ENCODE measurements around the gene TRIM28. TPM values are rescaled to one million over a fixed set of nuclear protein-coding genes. Genes with fewer than 3 reads are reported as not detected.
A peak's percentile ranks its signal among the peaks of the same experiment; 100 is the strongest.
"Not testable (repeated sequence)": the region's sequence is repeated elsewhere in the genome, so short reads cannot be mapped to it uniquely, and the experiment has no call there.

Gene TRIM28
- total and polyA plus RNA-seq, 2 donors (not counting 3 experiments of a cell fraction or from before 2014, with no cell fraction given), result 429 to 521 TPM

- no peak overlapping the region for H3K9ac ChIP-seq (replicated peaks; ENCODE audit: extremely low read depth, insufficient read depth, low read length)
- H3K27ac ChIP-seq (ENCODE audit: insufficient read depth, low read depth, low read length), result no peak overlapping the region
- no peaks in the 10 kb centered on the region for H3K36me3 ChIP-seq (ENCODE audit: control insufficient read depth in 2 of 2, extremely low read depth in 1 of 2, insufficient read depth in 2 of 2, low read length in 2 of 2)
- DNase-seq (ENCODE audit: low read depth, low spot score) (peak; percentile 83), FAIRE-seq (no peak)
- peak overlapping the region; percentile 27 to 32 (median 30) for H3K4me3 ChIP-seq (replicated peaks in 1 of 3; ENCODE audit: insufficient read depth in 1 of 3, low read depth in 1 of 3, low read length in 3 of 3)
- H3K79me2 ChIP-seq (ENCODE audit: control insufficient read depth, insufficient read depth, low read length), result no peaks in the 10 kb centered on the region
- H3K9me1 ChIP-seq (replicated peaks; ENCODE audit: control insufficient read depth, extremely low read depth, insufficient read depth, low read length), result no peaks in the 10 kb centered on the region
- H2AFZ ChIP-seq (ENCODE audit: low read depth, low read length), result peak overlapping the region; percentile 16
- H3K4me2 ChIP-seq (ENCODE audit: insufficient read depth, low read length), result peak overlapping the region; percentile 79
- H3K4me1 ChIP-seq (ENCODE audit: control insufficient read depth, extremely low read depth, insufficient read depth, low read length), result peaks cover 6% of the 10 kb centered on the region
- H3K27me3 ChIP-seq (ENCODE audit: control insufficient read depth in 2 of 2, insufficient read depth in 2 of 2, low read length in 2 of 2), result peaks cover 12 to 21% of the 10 kb centered on the region in 2 experiments
- ChIA-PET POLR2A (no interaction called here), CTCF (interaction anchor here (0.6 to 1.3 kb wide), 3 partner anchors 19 to 25 kb away, joined by 3 to 12 read pairs (median 5); partner anchors contain the start of gene ZBTB45)
- H4K20me1 ChIP-seq (replicated peaks; ENCODE audit: control insufficient read depth, extremely low read depth, insufficient read depth, low read length), result no peaks in the 10 kb centered on the region
- H3K9me3 ChIP-seq (replicated peaks; ENCODE audit: control insufficient read depth, insufficient read depth, low read length), result no peaks in the 10 kb centered on the region
- BruUV-seq (replicated peaks), result TSS peak; percentile 68
- TF ChIP-seq POLR2AphosphoS5 (IDR thresholded peaks at IDR 0.05; ENCODE audit: insufficient read depth, low read depth, low read length) (no peak), EZH2 (IDR thresholded peaks at IDR 0.05; ENCODE audit: borderline replicate concordance, low read depth, low read length, severe bottlenecking) (peak; percentile 42)
- intact Hi-C loops (cut with micrococcal nuclease), result no loop called here
- dilution Hi-C loops (cut with MboI; ENCODE audit: extremely low pct_ligation_motif_present, low sequenced_read_pairs), result no loop called here
Observed at GRCh38 chr19:58538257-58539168, 5.4 kb upstream of the TRIM28 start.

DNA sequence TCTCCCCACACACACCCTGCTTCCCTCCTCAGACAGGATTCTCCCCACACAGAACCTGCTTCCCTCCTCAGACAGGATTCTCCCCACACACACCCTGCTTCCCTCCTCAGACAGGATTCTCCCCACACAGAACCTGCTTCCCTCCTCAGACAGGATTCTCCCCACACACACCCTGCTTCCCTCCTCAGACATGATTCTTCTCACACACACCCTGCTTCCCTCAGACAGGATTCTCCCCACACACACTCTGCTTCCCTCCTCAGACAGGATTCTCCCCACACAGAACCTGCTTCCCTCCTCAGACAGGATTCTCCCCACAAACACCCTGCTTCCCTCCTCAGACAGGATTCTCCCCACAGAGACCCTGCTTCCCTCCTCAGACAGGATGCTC lies 4.7 kb upstream of the TRIM28 start:
- H3K79me2 ChIP-seq (ENCODE audit: control insufficient read depth, insufficient read depth, low read length); H3K4me3 ChIP-seq (replicated peaks in 1 of 3; ENCODE audit: insufficient read depth in 1 of 3, low read depth in 1 of 3, low read length in 3 of 3); H3K27ac ChIP-seq (ENCODE audit: insufficient read depth, low read depth, low read length); H3K9me3 ChIP-seq (replicated peaks; ENCODE audit: control insufficient read depth, insufficient read depth, low read length); H3K4me1 ChIP-seq (ENCODE audit: control insufficient read depth, extremely low read depth, insufficient read depth, low read length); H2AFZ ChIP-seq (ENCODE audit: low read depth, low read length); H3K4me2 ChIP-seq (ENCODE audit: insufficient read depth, low read length); intact Hi-C loops (cut with micrococcal nuclease); H3K9ac ChIP-seq (replicated peaks; ENCODE audit: extremely low read depth, insufficient read depth, low read length); H3K9me1 ChIP-seq (replicated peaks; ENCODE audit: control insufficient read depth, extremely low read depth, insufficient read depth, low read length); dilution Hi-C loops (cut with MboI; ENCODE audit: extremely low pct_ligation_motif_present, low sequenced_read_pairs); BruUV-seq (replicated peaks); FAIRE-seq; POLR2A ChIA-PET; H3K36me3 ChIP-seq (ENCODE audit: control insufficient read depth in 2 of 2, extremely low read depth in 1 of 2, insufficient read depth in 2 of 2, low read length in 2 of 2); CTCF ChIA-PET; DNase-seq (ENCODE audit: low read depth, low spot score); H4K20me1 ChIP-seq (replicated peaks; ENCODE audit: control insufficient read depth, extremely low read depth, insufficient read depth, low read length): not testable (repeated sequence)
- peaks cover 12 to 15% of the 10 kb centered on the region in 2 experiments for H3K27me3 ChIP-seq (ENCODE audit: control insufficient read depth in 2 of 2, insufficient read depth in 2 of 2, low read length in 2 of 2)

DNA sequence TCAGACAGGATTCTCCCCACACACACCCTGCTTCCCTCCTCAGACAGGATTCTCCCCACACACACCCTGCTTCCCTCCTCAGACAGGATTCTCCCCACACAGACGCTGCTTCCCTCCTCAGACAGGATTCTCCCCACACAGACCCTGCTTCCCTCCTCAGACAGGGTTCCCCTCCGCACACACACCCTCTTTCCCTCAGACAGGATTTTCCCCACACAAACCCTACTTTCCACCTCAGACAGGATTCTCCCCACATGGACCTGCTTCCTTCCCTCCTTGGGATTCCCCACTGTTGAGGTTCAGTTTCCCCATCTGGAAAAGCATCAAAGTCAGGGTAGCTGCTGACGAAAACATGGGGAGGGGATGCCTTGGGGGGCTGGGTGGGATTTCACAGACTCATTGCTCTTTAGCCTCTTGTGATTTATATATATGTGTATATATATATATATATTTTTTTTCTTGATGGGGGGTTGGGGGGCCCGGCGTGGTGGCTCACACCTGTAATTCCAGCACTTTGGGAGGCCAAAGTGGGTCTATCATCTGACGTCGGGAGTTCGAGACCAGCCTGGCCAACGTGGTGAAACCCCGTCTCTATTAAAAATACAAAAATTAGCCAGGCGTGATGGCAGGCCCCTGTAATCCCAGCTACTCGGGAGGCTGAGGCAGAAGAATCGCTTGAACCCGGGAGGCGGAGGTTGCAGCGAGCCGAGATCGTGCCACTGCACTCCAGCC lies 1.1 kb upstream of the TRIM28 start:
- DNase-seq (ENCODE audit: low read depth, low spot score); H3K9ac ChIP-seq (replicated peaks; ENCODE audit: extremely low read depth, insufficient read depth, low read length); H3K36me3 ChIP-seq (ENCODE audit: control insufficient read depth in 2 of 2, extremely low read depth in 1 of 2, insufficient read depth in 2 of 2, low read length in 2 of 2); H2AFZ ChIP-seq (ENCODE audit: low read depth, low read length); BruUV-seq (replicated peaks); H4K20me1 ChIP-seq (replicated peaks; ENCODE audit: control insufficient read depth, extremely low read depth, insufficient read depth, low read length); H3K4me2 ChIP-seq (ENCODE audit: insufficient read depth, low read length); H3K9me1 ChIP-seq (replicated peaks; ENCODE audit: control insufficient read depth, extremely low read depth, insufficient read depth, low read length); dilution Hi-C loops (cut with MboI; ENCODE audit: extremely low pct_ligation_motif_present, low sequenced_read_pairs); H3K4me3 ChIP-seq (replicated peaks in 1 of 3; ENCODE audit: insufficient read depth in 1 of 3, low read depth in 1 of 3, low read length in 3 of 3); H3K27ac ChIP-seq (ENCODE audit: insufficient read depth, low read depth, low read length); FAIRE-seq; H3K9me3 ChIP-seq (replicated peaks; ENCODE audit: control insufficient read depth, insufficient read depth, low read length); intact Hi-C loops (cut with micrococcal nuclease): not testable (repeated sequence)
- ChIA-PET POLR2A (interaction anchor here (1.0 to 1.8 kb wide), 4 partner anchors 12 to 29 kb away, joined by 3 to 20 read pairs (median 12); partner anchors contain the start of genes CHMP2A and ZBTB45), CTCF (interaction anchor here (1.0 to 3.2 kb wide), 3 partner anchors 11 to 29 kb away, joined by 3 to 52 read pairs (median 25); partner anchors contain the start of gene ZBTB45)
- peaks cover 33% of the 10 kb centered on the region for H3K79me2 ChIP-seq (ENCODE audit: control insufficient read depth, insufficient read depth, low read length)
- peaks cover 12 to 15% of the 10 kb centered on the region in 2 experiments for H3K27me3 ChIP-seq (ENCODE audit: control insufficient read depth in 2 of 2, insufficient read depth in 2 of 2, low read length in 2 of 2)
- peaks cover 21% of the 10 kb centered on the region for H3K4me1 ChIP-seq (ENCODE audit: control insufficient read depth, extremely low read depth, insufficient read depth, low read length)
